Gastrocnemius medialis (tissue), 4 donors: ENCODE data around the gene CERKL. TPM values are rescaled to one million over a fixed set of nuclear protein-coding genes. Genes with fewer than 3 reads are reported as not detected.

Experiments used
- ATAC-seq, 2 donors: fragments of 150-250 bp; one replicate each; pipeline ENCODE4 v1.9.1; 2016
- DNase-seq, 2 donors: peaks; one replicate each; pipeline ENCODE4 v3.0.0-alpha.2; 2019
- H3K27ac ChIP-seq, 4 donors: fragments of 200-600 bp; sonication (generic); 1 replicate in 1 of 4; 2 replicates in 3 of 4; pipeline ENCODE4 v1.5.1; 2016 to 2018; ENCODE audit warnings: mild to moderate bottlenecking in 2 of 4, moderate library complexity in 1 of 4
- H3K27me3 ChIP-seq, 3 donors: fragments of 200-600 bp; sonication (generic) in 2 of 3; 1 replicate in 1 of 3; 2 replicates in 2 of 3; pipeline versions ENCODE4 v1.5.1 to v1.6.0; 2016 to 2019; ENCODE audit warnings: mild to moderate bottlenecking in 1 of 3, moderate library complexity in 1 of 3
- H3K36me3 ChIP-seq, 2 donors: fragments of 200-600 bp; sonication (generic) in 1 of 2; one replicate each; pipeline ENCODE4 v1.5.1; 2017 to 2018
- H3K4me1 ChIP-seq, 2 donors: fragments of 200-600 bp; sonication (generic) in 1 of 2; one replicate each; pipeline ENCODE4 v1.5.1; 2016 to 2017; ENCODE audit warnings: mild to moderate bottlenecking in 2 of 2
- H3K4me3 ChIP-seq, 4 donors: fragments of 200-600 bp; sonication (generic) in 3 of 4; 1 replicate in 1 of 4; 2 replicates in 3 of 4; pipeline ENCODE4 v1.5.1; 2016 to 2019; ENCODE audit warnings: mild to moderate bottlenecking in 2 of 4
- H3K9me3 ChIP-seq, 3 donors: fragments of 200-600 bp; sonication (generic) in 2 of 3; 1 replicate in 1 of 3; 2 replicates in 2 of 3; pipeline ENCODE4 v1.5.1; 2016 to 2019
- POLR2A ChIP-seq, 2 donors: fragments of 450-650 bp; IDR thresholded peaks; one replicate each; pipeline ENCODE4 v1.6.1; 2017; ENCODE audit warnings: antibody characterized with exemption in 2 of 2, mild to moderate bottlenecking in 2 of 2, moderate library complexity in 2 of 2
- in situ Hi-C, 4 donors: fragments of 200-750 bp; cut with MboI; loops; one replicate each; pipeline versions ENCODE4 v1.15.0 to v1.8.0; 2017; ENCODE audit warnings: low sequenced_read_pairs in 4 of 4
- intact Hi-C: fragments of 100-400 bp; cut with DNase I; formaldehyde crosslinking; loops from one replicate; pipeline ENCODE4 v1.15.1; 2023; ENCODE audit warnings: low total_unique reads
- total RNA-seq, 4 donors: library from RNA; depleted of rRNA; stranded (reverse); fragments of >200 nt; gene quantifications; one replicate each; pipeline versions ENCODE4 v1.1.0 to v1.2.3, GENCODE V29; 2016
- TF ChIP-seq, protein P1 (sequence below), 5 experiments: fragments of 450-650 bp in 3 of 5; fragments of 200-600 bp in 2 of 5; sonication (generic) in 2 of 5; IDR thresholded peaks in 4 of 5; conservative IDR thresholded peaks in 1 of 5; 1 replicate in 4 of 5; 2 replicates in 1 of 5; pipeline ENCODE4 v1.5.1; 2016 to 2019; ENCODE audit warnings: antibody characterized with exemption in 5 of 5, mild to moderate bottlenecking in 3 of 5, moderate library complexity in 3 of 5

The CERKL gene
- total RNA-seq, 4 donors from 2014 or later, result 0.07 TPM; not detected in 3

DNA sequence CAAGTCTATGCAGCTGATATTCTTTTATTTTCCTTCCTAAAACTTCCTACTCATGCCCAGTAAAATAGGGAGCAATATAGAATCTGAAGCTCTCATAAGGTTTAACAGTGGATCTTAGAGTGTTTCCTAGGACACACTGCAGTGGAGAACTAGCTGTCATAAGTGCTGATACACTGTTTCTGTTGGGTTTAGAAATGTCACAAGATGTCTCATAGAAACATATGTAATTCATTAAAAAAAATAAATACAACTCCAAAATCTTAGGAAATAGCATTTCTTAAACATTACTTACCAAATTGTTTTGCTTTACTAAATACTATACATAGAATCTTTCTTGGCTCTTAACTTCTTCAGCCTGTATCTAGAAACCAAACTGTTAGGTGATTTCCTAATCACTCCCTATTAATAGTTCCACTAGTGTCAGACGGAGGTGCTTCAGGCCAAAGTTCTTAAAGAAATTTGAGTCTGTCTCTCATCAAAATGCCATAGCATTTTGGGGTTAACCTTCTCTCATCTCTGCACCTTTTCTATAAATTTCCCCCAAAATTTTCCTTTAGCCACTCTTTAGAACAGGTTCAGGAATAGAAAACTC lies 93.7 kb downstream of the CERKL start:
- Histone ChIP-seq H3K27ac (no peak overlapping the region), H3K27me3 (no peaks in the 10 kb centered on the region), H3K36me3 (no peaks in the 10 kb centered on the region), H3K4me3 (no peak overlapping the region), H3K4me1 (no peaks in the 10 kb centered on the region), H3K9me3 (no peaks in the 10 kb centered on the region)
- DNase-seq (no peak), ATAC-seq (no peak)
- TF ChIP-seq, protein P1, sequence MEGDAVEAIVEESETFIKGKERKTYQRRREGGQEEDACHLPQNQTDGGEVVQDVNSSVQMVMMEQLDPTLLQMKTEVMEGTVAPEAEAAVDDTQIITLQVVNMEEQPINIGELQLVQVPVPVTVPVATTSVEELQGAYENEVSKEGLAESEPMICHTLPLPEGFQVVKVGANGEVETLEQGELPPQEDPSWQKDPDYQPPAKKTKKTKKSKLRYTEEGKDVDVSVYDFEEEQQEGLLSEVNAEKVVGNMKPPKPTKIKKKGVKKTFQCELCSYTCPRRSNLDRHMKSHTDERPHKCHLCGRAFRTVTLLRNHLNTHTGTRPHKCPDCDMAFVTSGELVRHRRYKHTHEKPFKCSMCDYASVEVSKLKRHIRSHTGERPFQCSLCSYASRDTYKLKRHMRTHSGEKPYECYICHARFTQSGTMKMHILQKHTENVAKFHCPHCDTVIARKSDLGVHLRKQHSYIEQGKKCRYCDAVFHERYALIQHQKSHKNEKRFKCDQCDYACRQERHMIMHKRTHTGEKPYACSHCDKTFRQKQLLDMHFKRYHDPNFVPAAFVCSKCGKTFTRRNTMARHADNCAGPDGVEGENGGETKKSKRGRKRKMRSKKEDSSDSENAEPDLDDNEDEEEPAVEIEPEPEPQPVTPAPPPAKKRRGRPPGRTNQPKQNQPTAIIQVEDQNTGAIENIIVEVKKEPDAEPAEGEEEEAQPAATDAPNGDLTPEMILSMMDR (IDR thresholded peaks at IDR 0.05 in 4 of 5, conservative IDR thresholded peaks at IDR 0.05 in 1 of 5), result no peak
- TF ChIP-seq POLR2A (IDR thresholded peaks at IDR 0.05), result no peak
- in situ Hi-C loops, result no loop called here
- intact Hi-C loops, result no loop called here

DNA sequence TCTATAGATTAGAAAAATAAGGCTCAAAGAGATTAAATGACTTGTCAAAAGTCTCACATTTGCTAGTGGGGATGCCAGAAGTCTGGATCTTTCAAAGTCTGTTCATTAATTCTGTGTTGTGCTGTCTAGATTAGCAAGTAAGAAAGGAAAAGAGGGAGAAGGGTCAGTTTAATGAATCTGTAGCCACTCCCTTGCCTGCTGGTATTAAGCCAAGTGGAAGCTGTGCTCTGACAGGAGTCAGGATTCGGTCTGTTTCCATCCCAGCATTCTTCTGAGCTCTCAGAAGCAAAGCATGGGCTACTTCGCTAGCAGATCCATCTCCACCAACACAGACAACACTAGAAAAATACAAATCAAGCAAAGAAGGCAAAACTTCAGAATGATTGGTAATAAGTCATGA lies 98.5 kb downstream of the CERKL start:
- no peak for TF ChIP-seq POLR2A (IDR thresholded peaks at IDR 0.05)
- TF ChIP-seq, protein P1 (IDR thresholded peaks at IDR 0.05 in 4 of 5, conservative IDR thresholded peaks at IDR 0.05 in 1 of 5), result no peak
- Histone ChIP-seq H3K36me3 (no peaks in the 10 kb centered on the region), H3K27ac (no peak overlapping the region), H3K4me3 (no peak overlapping the region), H3K27me3 (no peaks in the 10 kb centered on the region), H3K4me1 (no peaks in the 10 kb centered on the region), H3K9me3 (no peaks in the 10 kb centered on the region)
- intact Hi-C loops (no loop called here), in situ Hi-C loops (no loop called here)
- no peak for ATAC-seq
- DNase-seq, result no peak

DNA sequence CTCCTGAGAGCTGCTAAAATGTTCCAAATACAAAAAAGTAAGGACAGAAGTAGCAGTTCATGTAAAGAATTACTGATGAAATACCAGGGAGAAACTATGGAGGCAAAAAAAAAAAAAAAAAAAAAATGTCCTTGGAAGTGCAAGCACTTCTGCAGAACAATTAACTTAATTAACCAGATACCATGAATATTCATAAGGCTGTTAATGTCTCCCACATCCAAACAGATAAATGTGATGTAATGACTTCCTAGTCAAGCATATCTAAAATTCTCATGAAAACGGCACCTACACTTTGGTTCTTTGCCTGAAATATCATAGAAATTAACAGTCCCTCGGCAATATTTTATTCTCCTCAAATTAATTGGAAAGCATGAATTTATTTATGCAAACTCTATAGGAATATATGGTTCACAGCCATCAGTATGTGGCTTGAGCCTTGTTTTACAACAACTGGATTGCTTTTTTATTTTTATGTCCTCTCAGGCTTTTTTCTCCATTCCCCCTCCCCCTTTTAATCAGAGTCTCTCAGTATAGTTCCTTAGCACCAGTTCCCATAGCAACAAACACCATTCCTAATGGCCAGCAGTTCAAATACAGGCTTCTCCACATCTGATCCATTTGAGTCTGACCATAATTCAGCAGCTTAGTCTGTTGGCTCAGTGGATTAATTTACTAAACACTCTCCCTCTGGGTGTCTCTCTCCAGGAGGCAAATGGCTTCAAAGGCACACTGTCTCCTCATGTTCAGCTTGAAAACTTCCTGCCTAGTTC lies 102.7 kb downstream of the CERKL start:
- Histone ChIP-seq H3K4me3 (no peak overlapping the region), H3K27ac (no peak overlapping the region), H3K27me3 (no peaks in the 10 kb centered on the region), H3K36me3 (no peaks in the 10 kb centered on the region), H3K9me3 (no peaks in the 10 kb centered on the region), H3K4me1 (no peaks in the 10 kb centered on the region)
- in situ Hi-C loops (no loop called here), intact Hi-C loops (no loop called here)
- TF ChIP-seq POLR2A (IDR thresholded peaks at IDR 0.05), result no peak
- TF ChIP-seq, protein P1 (IDR thresholded peaks at IDR 0.05 in 4 of 5, conservative IDR thresholded peaks at IDR 0.05 in 1 of 5), result no peak
- DNase-seq, result no peak
- ATAC-seq, result no peak

DNA sequence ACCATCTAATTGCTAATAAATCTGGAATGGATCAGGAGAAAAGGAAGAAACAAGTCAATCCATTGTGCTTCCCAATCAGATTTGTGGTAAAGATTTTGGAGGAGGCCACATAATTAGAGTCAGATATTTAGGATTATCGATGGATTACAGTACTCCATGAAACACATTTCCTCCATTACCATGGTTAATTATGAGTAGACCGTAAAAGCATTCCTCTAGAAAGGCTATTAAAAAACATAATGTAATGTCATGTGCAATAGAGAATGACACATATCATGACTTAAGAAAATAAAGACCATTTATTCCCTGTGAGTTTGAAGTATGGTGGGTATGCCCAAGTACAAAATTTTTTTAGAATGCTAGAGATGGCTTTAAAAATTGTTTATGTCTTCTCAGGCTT lies 103.7 kb downstream of the CERKL start:
- H3K36me3 ChIP-seq, result no peaks in the 10 kb centered on the region
- ATAC-seq (no peak), DNase-seq (no peak)
- H3K9me3 ChIP-seq, result no peaks in the 10 kb centered on the region
- no peak overlapping the region for H3K4me3 ChIP-seq
- in situ Hi-C loops, result no loop called here
- TF ChIP-seq, protein P1 (IDR thresholded peaks at IDR 0.05 in 4 of 5, conservative IDR thresholded peaks at IDR 0.05 in 1 of 5), result no peak
- TF ChIP-seq POLR2A (IDR thresholded peaks at IDR 0.05), result no peak
- no peaks in the 10 kb centered on the region for H3K4me1 ChIP-seq
- no peaks in the 10 kb centered on the region for H3K27me3 ChIP-seq
- no peak overlapping the region for H3K27ac ChIP-seq
- intact Hi-C loops, result no loop called here
